Effector memory CD8-positive, alpha-beta T cell (primary cell): ENCODE results near the gene ZFAND2B.

Experiments
- ATAC-seq: fragments of 150-1000 bp; cut with Tn5 transposase; replicated peaks from 2 replicates; pipeline ENCODE4 v1.10.0; 2021; ENCODE audit warnings: mild to moderate bottlenecking, moderate library complexity
- DNase-seq, 3 experiments: peaks; one replicate each; pipeline ENCODE4 v3.0.0; 2021
- H3K27ac Mint-ChIP-seq, 2 donors: one replicate each; pipeline ENCODE4 v1.8.0; 2022; ENCODE audit warnings: mild to moderate bottlenecking in 2 of 2, mixed read lengths in 2 of 2, moderate library complexity in 2 of 2
- H3K27me3 Mint-ChIP-seq, 2 donors: one replicate each; pipeline ENCODE4 v1.8.0; 2022; ENCODE audit warnings: mixed read lengths in 2 of 2
- H3K36me3 Mint-ChIP-seq: one replicate; pipeline ENCODE4 v1.8.0; 2022; ENCODE audit warnings: mild to moderate bottlenecking, moderate library complexity, mixed read lengths; ENCODE audit not compliant: insufficient read depth
- H3K4me1 Mint-ChIP-seq, 2 donors: one replicate each; pipeline ENCODE4 v1.8.0; 2022; ENCODE audit warnings: low read depth in 2 of 2, mixed read lengths in 2 of 2
- H3K4me3 Mint-ChIP-seq, 2 donors: one replicate each; pipeline ENCODE4 v1.8.0; 2022; ENCODE audit warnings: mild to moderate bottlenecking in 2 of 2, mixed read lengths in 2 of 2, moderate library complexity in 2 of 2
- H3K9me3 Mint-ChIP-seq, 2 donors: one replicate each; pipeline ENCODE4 v1.8.0; 2022; ENCODE audit warnings: mixed read lengths in 2 of 2

ZFAND2B gene

DNA sequence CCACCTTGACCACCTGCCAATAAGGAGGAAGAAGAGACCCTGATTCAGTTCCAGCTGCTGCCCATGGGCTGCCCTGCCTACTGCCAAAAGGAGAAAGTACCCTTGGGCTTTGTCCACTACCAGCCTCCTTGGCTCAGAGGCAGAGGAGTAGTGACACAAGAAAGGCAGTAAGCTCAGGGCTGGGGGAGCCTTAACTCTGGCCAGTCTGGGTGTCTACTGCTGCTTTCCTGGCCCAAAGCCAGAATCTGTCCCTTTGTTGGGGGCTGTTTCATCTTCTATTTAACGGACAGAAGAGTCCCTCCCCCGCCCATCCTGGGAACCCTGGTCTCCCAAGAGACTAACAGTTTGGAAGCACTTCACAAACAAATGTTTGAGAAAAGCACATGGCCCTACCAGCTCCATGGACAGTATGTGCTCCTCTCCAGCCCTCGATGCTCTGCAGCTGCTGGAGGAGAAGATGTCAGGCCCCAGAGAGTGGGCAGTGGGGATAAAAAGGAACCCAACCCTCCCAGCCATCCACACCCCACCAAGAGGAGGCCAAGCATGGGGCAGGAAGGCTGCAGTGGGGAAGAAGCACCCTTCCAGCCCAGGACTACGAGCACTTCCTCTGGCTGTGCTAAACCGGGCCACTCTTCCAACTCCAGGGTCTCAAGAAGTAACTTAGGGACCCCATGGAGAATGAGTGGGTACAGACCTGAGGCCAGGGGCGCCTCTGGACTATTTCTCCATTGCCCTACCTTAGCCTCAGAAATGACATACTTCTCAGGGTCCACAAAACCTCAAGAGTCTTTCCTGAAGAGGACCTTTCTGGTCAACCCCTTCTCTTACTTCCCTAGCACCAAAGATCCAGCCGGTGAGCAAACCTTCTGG is 21.7 kb downstream of the ZFAND2B start:
- Mint-ChIP-seq H3K4me3 (peak overlapping the region; percentile 98 to 99), H3K27ac (peak overlapping the region; percentile 58 to 97), H3K36me3 (peaks cover 46% of the 10 kb centered on the region), H3K9me3 (no peaks in the 10 kb centered on the region), H3K4me1 (peaks cover 39 to 47% of the 10 kb centered on the region in 2 donors), H3K27me3 (no peaks in the 10 kb centered on the region)
- DNase-seq (no peak), ATAC-seq (no peak)

DNA sequence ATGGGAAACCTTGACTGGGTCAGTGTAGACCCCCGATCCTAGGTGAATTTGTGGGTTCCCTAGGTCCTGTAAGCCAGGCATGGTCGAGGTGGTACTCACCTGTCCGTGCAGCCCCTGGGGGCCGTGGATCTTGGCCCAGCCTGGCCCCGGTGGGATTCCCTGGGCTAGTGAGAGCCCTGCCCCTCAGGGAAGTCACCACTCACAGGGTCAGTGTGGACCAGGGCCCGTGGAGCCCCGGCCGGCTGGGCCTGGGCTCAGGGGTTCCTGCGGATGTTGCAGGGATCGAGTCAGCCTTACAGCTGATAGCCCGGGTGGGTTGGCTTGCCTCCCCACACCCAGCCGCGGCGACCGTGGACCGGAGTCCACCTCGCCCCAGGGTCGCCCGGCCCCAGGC is 22.3 kb downstream of the ZFAND2B start:
- Mint-ChIP-seq H3K36me3 (peaks cover 46% of the 10 kb centered on the region), H3K4me3 (peak overlapping the region; percentile 98 to 99), H3K27ac (peak overlapping the region; percentile 96 to 97), H3K9me3 (no peaks in the 10 kb centered on the region), H3K27me3 (no peaks in the 10 kb centered on the region), H3K4me1 (peaks cover 42 to 47% of the 10 kb centered on the region in 2 donors)
- ATAC-seq (no peak), DNase-seq (peak in 1 of 3 experiments; percentile 17)

DNA sequence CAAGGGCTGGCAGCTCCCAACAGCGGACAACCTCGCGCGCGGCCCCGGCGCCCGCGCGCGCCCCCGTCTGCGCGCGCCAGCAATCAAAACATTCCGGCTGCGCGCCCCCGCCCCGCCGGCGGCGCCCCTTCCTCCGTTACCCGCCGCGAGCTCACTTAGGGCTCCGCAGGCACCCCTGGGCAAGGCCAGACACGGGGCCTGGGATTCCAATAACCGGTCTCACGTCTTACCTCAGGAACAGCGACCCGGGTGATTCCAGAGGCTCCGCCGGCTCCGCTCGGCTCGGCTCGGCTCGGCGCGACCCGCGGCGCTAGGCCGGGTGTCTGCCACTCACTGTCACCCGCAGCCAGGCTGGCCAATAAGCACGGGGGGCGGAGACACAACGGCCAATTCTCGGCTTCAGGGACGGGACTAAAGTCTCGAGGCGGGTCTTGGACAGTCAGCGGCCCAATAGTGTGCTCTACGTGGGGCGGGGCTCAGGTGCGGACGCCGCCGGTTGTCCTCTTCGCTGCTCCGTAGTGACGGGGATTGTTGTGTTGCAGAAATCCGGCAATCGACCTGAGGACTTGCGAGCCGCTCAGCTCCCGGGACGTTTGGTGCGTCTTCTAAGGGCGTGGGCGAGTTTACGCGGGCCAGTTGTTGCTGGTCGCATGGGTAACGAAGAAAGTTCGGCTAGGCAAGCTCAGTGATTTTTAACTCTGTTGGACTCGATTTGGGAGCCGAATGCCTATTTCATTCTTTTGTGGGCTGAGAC is 22.9 kb downstream of the ZFAND2B start, which contains the start of the genes ANKZF1 and ATG9A:
TSS of gene ANKZF1 (plus strand) at position 502 of the 754 bp plus-strand sequence. CDS start 452 bp downstream, outside the sequence.
TSS of gene ATG9A (minus strand) at position 332 of the 754 bp plus-strand sequence. CDS start 1,612 bp downstream, outside the sequence.
- peak within 1 kb of the TSS; percentile 98 to 99 for H3K4me3 Mint-ChIP-seq
- H3K4me1 Mint-ChIP-seq: peaks cover 43 to 47% of the 10 kb centered on the region in 2 donors
- DNase-seq: peak; percentile 97 to 98 (median 97)
- H3K27ac Mint-ChIP-seq: peak within 1 kb of the TSS; percentile 96 to 97
- ATAC-seq: peak; percentile 94
- H3K36me3 Mint-ChIP-seq: peaks cover 46% of the 10 kb centered on the region
- H3K27me3 Mint-ChIP-seq: no peaks in the 10 kb centered on the region
- no peaks in the 10 kb centered on the region for H3K9me3 Mint-ChIP-seq

DNA sequence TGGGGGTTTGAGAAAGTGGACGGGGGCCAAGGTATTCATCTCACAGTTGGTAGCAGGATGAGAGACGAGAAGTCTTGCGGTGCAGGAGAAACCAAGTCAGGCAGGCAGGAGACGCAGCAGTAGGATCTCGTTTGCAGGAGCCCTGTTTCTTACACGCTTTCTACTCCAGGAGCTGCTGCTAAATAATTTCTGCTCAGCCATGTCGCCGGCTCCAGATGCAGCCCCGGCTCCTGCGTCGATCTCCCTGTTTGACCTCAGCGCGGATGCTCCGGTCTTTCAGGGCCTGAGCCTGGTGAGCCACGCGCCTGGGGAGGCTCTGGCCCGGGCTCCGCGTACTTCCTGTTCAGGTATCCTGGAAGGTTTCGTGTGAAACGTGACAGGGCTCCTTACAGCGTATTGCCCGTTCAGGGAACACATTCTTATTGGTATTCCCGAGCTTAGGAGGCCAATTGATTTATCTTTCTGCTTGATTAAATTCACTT is 23.5 kb downstream of the ZFAND2B start:
- H3K9me3 Mint-ChIP-seq: no peaks in the 10 kb centered on the region
- H3K4me3 Mint-ChIP-seq: peak overlapping the region; percentile 98 to 99
- no peak for DNase-seq
- H3K36me3 Mint-ChIP-seq: peaks cover 41% of the 10 kb centered on the region
- peak overlapping the region; percentile 96 to 97 for H3K27ac Mint-ChIP-seq
- H3K4me1 Mint-ChIP-seq: peaks cover 42 to 49% of the 10 kb centered on the region in 2 donors
- ATAC-seq: peak; percentile 5
- no peaks in the 10 kb centered on the region for H3K27me3 Mint-ChIP-seq

DNA sequence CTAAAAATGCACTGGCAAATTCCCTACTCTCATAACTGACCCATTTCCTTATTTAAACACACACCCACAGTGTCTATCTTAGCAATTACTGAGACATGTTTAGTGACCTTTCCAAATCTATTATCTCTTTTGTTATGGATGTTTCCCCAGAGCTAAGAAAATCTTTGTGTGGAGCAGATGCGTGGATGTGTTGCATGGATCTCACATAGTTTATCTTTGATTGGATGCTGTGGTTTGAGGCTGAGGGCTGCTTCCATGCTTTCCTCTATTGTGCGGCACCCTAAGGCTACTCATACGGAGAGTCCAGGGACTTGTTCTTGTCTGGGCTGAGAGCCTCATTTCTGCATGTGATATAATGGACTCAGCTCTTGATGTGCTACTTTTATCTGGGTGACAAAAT is 27.7 kb downstream of the ZFAND2B start:
- DNase-seq (no peak), ATAC-seq (no peak)
- H3K9me3 Mint-ChIP-seq: no peaks in the 10 kb centered on the region
- H3K27ac Mint-ChIP-seq: peak overlapping the region in 1 of 2 donors; percentile 70
- H3K36me3 Mint-ChIP-seq: peaks cover 44% of the 10 kb centered on the region
- H3K4me3 Mint-ChIP-seq: no peak overlapping the region
- no peaks in the 10 kb centered on the region for H3K27me3 Mint-ChIP-seq
- peaks cover 22 to 31% of the 10 kb centered on the region in 2 donors for H3K4me1 Mint-ChIP-seq

DNA sequence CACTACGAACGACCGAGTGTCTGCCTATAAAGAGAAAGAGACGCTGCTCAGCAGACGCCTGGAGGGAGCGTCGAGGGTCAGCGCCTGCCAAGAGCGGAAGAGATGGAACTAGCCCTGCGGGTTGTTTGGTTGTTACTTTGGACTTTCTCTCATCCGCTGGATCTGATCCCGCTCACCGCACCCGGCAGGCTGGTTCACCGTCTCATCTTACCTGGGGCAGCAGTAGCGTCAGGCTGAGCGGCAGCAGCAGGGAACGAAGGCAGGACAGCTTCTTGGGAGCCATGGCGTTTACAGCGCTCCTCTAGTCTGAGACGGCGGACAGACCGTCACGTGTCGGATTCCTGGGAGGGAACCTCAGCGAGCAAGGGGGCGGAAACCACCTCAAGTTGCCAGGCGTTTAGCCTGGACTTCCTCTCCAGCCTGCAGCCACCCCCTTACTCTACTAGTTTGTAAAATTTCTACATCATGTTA is 36.7 kb downstream of the ZFAND2B start:
- DNase-seq (no peak), ATAC-seq (no peak)
- H3K4me1 Mint-ChIP-seq: peaks cover 27 to 36% of the 10 kb centered on the region in 2 donors
- H3K27me3 Mint-ChIP-seq: no peaks in the 10 kb centered on the region
- no peak overlapping the region for H3K4me3 Mint-ChIP-seq
- H3K36me3 Mint-ChIP-seq: peaks cover 29% of the 10 kb centered on the region
- H3K9me3 Mint-ChIP-seq: no peaks in the 10 kb centered on the region
- H3K27ac Mint-ChIP-seq: no peak overlapping the region

DNA sequence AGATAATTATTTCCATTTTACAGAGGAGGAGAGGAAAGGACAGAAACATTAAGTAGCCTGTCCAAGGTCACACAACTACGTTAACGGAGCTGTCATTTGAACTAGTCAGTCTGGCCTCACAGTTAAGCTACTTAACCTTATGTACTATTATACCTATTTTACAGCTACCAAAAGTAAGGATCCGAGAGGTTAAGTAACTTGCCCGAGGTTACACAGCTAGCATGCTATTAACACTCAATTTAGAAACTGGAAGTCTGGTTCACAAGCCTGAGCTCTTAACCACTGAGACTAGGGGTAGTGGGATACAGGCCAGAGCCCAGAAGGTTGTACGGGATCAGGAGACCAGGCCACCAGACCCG is 38.2 kb downstream of the ZFAND2B start:
- no peak for DNase-seq
- ATAC-seq: no peak
- peak overlapping the region; percentile 73 to 82 for H3K4me3 Mint-ChIP-seq
- peaks cover 42 to 49% of the 10 kb centered on the region in 2 donors for H3K4me1 Mint-ChIP-seq
- peak overlapping the region; percentile 87 to 97 for H3K27ac Mint-ChIP-seq
- H3K9me3 Mint-ChIP-seq: no peaks in the 10 kb centered on the region
- H3K36me3 Mint-ChIP-seq: peaks cover 40% of the 10 kb centered on the region
- H3K27me3 Mint-ChIP-seq: no peaks in the 10 kb centered on the region

DNA sequence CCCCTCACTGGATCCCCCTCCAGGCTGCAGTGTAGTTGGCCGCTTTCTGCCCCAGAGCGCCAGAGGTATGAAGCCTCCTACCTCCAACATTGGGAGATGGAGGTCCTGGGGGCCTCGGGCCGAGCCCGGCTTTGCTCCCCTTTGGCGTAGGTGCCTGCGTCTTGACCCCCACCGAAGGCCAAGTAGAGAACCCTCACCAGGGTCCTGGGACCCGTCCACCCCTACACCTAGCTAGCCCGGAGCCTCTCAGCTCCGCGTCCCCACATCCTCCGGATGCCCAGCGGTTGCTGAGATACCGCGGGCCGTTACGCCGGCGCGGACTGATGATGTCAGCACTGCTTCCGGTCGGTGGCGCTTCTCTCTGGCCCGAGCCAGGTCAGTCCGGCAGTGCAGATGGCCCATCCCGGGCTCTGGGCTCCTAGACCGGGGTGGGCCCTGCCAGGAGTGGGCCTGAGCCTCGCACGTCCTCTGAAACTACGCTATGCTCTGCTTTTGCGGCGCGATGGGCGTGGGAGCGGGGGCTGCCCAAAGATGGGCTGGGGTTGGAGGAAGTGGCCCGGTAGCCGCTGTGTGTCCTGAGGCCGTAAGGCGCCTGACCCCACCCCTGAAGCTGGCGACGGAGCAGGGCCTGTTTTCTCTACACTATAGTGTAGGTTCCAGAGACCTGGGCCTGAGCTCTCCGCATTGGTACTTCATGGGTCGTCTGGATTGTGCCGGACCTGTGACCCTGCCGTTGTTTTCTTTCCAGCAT is 38.7 kb downstream of the ZFAND2B start, which contains the start of the genes GLB1L and STK16:
TSS of gene GLB1L (minus strand) at position 297 of the 751 bp plus-strand sequence. CDS start 1,871 bp downstream, outside the sequence.
TSS of gene STK16 (plus strand) at position 332 of the 751 bp plus-strand sequence. CDS start 521 bp downstream, outside the sequence.
- H3K4me3 Mint-ChIP-seq: peak within 1 kb of the TSS; percentile 73 to 82
- no peaks in the 10 kb centered on the region for H3K9me3 Mint-ChIP-seq
- H3K27ac Mint-ChIP-seq: peak within 1 kb of the TSS; percentile 87 to 97
- H3K36me3 Mint-ChIP-seq: peaks cover 45% of the 10 kb centered on the region
- H3K27me3 Mint-ChIP-seq: no peaks in the 10 kb centered on the region
- peaks cover 47 to 54% of the 10 kb centered on the region in 2 donors for H3K4me1 Mint-ChIP-seq
- peak; percentile 85 to 87 (median 86) for DNase-seq
- peak; percentile 62 for ATAC-seq

DNA sequence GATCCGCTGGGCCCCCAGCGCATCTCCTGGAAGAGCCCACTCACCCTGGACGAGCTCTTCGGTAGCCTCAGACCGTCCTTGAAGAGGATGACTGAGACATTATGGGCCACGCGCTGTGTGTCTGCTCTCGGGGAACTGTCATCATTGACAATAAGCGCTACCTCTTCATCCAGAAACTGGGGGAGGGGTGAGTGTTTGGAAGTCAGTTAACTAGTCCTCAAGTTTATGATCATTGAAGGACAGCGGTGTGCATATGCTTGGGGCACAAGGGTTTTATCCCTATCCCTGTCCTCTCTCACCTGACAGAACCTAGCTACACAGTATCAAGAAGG is 39.3 kb downstream of the ZFAND2B start:
- DNase-seq: no peak
- Mint-ChIP-seq H3K9me3 (no peaks in the 10 kb centered on the region), H3K4me3 (peak overlapping the region; percentile 73 to 82), H3K27ac (peak overlapping the region; percentile 87 to 97), H3K4me1 (peaks cover 52 to 60% of the 10 kb centered on the region in 2 donors), H3K27me3 (no peaks in the 10 kb centered on the region), H3K36me3 (peaks cover 51% of the 10 kb centered on the region)
- ATAC-seq: no peak

DNA sequence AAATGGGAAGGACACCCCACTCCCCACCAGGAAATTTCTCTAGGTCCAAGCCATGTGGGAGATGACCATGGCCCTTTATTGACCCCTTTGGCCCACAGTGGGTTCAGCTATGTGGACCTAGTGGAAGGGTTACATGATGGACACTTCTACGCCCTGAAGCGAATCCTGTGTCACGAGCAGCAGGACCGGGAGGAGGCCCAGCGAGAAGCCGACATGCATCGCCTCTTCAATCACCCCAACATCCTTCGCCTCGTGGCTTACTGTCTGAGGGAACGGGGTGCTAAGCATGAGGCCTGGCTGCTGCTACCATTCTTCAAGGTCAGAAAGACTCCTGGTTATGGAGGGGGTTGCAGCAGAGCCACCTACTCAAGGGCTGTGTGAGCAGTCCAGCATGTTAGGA is 40.0 kb downstream of the ZFAND2B start:
- DNase-seq: no peak
- H3K27me3 Mint-ChIP-seq: no peaks in the 10 kb centered on the region
- peaks cover 56% of the 10 kb centered on the region for H3K36me3 Mint-ChIP-seq
- no peaks in the 10 kb centered on the region for H3K9me3 Mint-ChIP-seq
- peak overlapping the region; percentile 73 to 82 for H3K4me3 Mint-ChIP-seq
- no peak for ATAC-seq
- peaks cover 59 to 67% of the 10 kb centered on the region in 2 donors for H3K4me1 Mint-ChIP-seq
- H3K27ac Mint-ChIP-seq: peak overlapping the region; percentile 87 to 91

DNA sequence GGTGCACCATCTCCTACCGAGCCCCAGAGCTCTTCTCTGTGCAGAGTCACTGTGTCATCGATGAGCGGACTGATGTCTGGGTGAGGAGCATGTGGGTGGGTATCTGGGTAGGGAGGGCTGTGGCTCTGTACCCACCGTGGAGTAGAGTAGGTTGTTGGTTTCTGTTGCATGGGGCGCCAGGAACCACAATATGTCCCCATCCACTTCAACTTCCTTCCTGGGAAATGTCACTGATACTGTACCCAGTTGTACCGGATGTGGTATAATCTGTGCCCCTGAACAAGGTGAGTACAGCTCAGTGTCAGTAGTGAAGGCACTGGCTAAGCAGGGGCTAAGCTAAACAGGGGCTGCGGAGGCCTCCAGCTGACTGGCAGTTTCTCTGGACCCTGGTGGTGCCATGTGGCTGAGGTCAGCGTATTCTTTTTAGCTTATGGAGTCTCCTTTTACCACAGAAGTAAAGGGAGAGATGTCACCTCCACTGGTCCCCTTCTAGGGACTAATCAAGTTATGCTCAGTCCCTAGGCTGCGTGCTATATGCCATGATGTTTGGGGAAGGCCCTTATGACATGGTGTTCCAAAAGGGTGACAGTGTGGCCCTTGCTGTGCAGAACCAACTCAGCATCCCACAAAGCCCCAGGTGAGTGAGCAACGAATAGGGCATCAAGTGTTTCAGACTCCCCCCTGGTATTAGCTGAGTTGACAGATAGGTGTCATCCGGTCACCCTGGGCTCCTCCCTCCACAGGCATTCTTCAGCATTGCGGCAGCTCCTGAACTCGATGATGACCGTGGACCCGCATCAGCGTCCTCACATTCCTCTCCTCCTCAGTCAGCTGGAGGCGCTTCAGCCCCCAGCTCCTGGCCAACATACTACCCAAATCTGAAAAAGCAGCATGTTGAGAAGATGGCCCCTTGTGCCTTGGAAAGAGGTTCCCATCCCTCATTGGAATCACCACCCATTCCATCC is 41.4 kb downstream of the ZFAND2B start:
- H3K9me3 Mint-ChIP-seq: no peaks in the 10 kb centered on the region
- peaks cover 70% of the 10 kb centered on the region for H3K36me3 Mint-ChIP-seq
- ATAC-seq: peak; percentile 75
- peaks cover 71 to 81% of the 10 kb centered on the region in 2 donors for H3K4me1 Mint-ChIP-seq
- DNase-seq: peak; percentile 60 to 65 (median 65)
- H3K27me3 Mint-ChIP-seq: no peaks in the 10 kb centered on the region
- H3K27ac Mint-ChIP-seq: peak overlapping the region; percentile 87 to 91
- peak overlapping the region; percentile 73 to 82 for H3K4me3 Mint-ChIP-seq

DNA sequence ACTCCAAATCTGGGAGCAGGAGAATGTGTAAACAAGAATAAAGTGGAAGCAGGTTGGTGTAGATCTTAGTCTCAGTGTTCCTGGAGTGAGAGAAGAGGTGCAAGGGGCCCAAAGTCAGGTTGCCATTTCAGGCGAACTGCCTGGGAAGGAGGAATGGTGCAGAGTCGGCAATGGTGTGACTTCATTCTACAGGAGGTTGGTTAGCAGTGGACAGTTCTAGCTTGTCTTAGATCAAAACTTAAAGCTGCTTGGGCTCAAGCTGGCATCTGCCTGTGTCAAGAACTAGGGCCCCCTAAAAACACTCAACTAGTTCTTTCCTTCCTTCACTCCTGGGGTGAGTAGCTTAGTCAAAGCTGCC is 42.2 kb downstream of the ZFAND2B start:
- peaks cover 79% of the 10 kb centered on the region for H3K36me3 Mint-ChIP-seq
- H3K4me3 Mint-ChIP-seq: peak overlapping the region; percentile 73 to 82
- no peak for DNase-seq
- peaks cover 72 to 80% of the 10 kb centered on the region in 2 donors for H3K4me1 Mint-ChIP-seq
- peak overlapping the region; percentile 87 to 89 for H3K27ac Mint-ChIP-seq
- H3K9me3 Mint-ChIP-seq: no peaks in the 10 kb centered on the region
- ATAC-seq: no peak
- no peaks in the 10 kb centered on the region for H3K27me3 Mint-ChIP-seq
